ENCODE results near the gene MED13L.

MED13L gene

DNA sequence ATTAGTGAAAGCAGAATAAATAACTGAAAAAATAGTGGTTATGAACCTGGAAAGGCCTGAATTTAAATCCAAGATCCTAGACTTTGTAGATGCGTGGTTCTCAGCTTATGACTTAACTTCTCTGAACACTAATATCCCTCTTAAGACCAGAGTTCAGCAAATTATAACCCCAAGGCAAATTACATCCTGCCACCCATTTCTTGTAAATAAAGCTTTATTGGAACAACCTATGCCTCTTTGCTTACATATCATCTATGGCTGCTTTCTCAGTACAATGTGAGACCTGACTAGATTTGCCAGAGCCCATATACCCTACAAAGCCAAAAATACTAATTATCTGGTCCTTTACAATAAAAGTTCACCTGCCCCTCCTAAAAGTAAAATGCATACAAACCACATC is 199.1 kb downstream of the MED13L start:
- ChIA-PET POLR2A (no interaction called here), CTCF (no interaction called here)
- DNase-seq (ENCODE audit: extremely low spot score) = no peak
- TF ChIP-seq BHLHE40 (IDR thresholded peaks at IDR 0.05; ENCODE audit: borderline replicate concordance) (no peak), ELF4 (IDR thresholded peaks at IDR 0.05) (no peak), CTBP1 (IDR thresholded peaks at IDR 0.05; ENCODE audit: borderline replicate concordance) (no peak)

DNA sequence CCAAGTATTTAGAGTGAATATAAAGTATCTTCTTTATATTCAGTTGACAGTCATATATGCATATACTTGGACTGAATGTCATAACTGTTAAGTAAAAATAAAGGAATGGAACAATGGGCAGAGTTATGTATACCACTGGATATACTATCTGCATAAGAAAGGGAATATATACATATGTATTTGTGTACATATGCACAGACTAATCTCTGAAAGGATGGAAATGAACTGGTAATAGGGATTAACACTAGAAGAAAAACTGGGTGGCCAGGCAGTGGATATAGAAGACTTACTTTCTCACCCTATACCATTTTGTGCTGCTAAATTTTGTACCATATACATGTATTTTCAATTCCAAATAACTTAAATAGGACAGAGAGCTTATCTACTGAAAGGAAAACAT is 200.1 kb downstream of the MED13L start:
- ChIA-PET POLR2A (no interaction called here), CTCF (no interaction called here)
- TF ChIP-seq SUZ12 (IDR thresholded peaks at IDR 0.05) (no peak), HDGF (IDR thresholded peaks at IDR 0.05; ENCODE audit: borderline replicate concordance) (no peak)
- DNase-seq (ENCODE audit: extremely low spot score) = no peak

DNA sequence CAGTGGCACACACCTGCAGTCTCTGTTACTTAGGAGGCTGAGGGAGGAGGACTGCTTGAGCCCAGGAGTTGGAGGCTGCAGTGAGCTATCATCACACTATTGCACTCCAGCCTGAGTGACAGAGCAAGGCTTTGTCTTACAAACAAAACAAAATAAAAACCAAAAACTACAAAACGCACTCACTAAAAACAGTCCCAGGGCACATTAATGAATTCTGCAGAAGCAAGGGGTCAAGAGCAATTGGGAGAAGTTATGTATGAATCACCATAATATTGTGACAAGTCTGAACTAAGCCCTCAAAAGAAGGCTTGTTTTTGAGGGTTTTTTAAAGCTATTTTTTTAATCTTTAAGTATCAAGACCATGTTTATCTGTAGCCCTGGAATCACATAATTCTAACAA is 201.1 kb downstream of the MED13L start:
- POLR2A ChIA-PET = no interaction called here

DNA sequence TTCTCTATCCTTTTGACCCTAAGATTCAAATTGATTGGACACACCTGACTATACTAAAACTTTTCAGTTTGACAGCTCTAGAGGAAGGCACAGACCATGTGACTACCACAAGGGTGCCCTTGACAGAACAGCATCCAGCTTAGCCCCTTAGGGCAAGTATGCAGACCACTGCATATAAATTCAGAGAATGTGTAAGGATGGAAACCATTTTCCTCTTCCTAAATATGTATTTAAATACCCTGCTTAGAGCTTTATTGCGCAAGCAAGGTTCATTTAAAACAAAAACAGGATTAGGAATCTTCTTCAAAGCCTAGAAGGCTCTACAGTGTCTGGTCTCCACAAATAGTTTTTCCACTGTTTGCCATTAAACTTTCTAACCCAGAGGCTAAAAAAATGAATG is 202.8 kb downstream of the MED13L start:
- no peak for DNase-seq (ENCODE audit: extremely low spot score)
- no peak for TF ChIP-seq L3MBTL2 (conservative IDR thresholded peaks at IDR 0.05)
- TF ChIP-seq SUZ12 (IDR thresholded peaks at IDR 0.05) = no peak
- no peak for TF ChIP-seq ARNT (IDR thresholded peaks at IDR 0.05)
- TF ChIP-seq ZNF384 (IDR thresholded peaks at IDR 0.05) = no peak
- no peak for TF ChIP-seq HDGF (IDR thresholded peaks at IDR 0.05; ENCODE audit: borderline replicate concordance)
- TF ChIP-seq CTBP1 (IDR thresholded peaks at IDR 0.05; ENCODE audit: borderline replicate concordance) = no peak
- TF ChIP-seq SP1 (IDR thresholded peaks at IDR 0.05) = no peak
- TF ChIP-seq, protein P1, sequence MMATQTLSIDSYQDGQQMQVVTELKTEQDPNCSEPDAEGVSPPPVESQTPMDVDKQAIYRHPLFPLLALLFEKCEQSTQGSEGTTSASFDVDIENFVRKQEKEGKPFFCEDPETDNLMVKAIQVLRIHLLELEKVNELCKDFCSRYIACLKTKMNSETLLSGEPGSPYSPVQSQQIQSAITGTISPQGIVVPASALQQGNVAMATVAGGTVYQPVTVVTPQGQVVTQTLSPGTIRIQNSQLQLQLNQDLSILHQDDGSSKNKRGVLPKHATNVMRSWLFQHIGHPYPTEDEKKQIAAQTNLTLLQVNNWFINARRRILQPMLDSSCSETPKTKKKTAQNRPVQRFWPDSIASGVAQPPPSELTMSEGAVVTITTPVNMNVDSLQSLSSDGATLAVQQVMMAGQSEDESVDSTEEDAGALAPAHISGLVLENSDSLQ (IDR thresholded peaks at IDR 0.05) = no peak
- no peak for TF ChIP-seq TARDBP (IDR thresholded peaks at IDR 0.05)
- POLR2A ChIA-PET = no interaction called here
- CTCF ChIA-PET = no interaction called here

More for the DNA sequence above, 201.1 kb downstream of the MED13L start:
- no peak for DNase-seq (ENCODE audit: extremely low spot score)
- CTCF ChIA-PET = no interaction called here
- TF ChIP-seq FOXA1 (IDR thresholded peaks at IDR 0.05) (no peak), NFRKB (IDR thresholded peaks at IDR 0.05) (no peak), HDGF (IDR thresholded peaks at IDR 0.05; ENCODE audit: borderline replicate concordance) (no peak)
- TF ChIP-seq, protein P1 (IDR thresholded peaks at IDR 0.05) = peak; percentile 75

DNA sequence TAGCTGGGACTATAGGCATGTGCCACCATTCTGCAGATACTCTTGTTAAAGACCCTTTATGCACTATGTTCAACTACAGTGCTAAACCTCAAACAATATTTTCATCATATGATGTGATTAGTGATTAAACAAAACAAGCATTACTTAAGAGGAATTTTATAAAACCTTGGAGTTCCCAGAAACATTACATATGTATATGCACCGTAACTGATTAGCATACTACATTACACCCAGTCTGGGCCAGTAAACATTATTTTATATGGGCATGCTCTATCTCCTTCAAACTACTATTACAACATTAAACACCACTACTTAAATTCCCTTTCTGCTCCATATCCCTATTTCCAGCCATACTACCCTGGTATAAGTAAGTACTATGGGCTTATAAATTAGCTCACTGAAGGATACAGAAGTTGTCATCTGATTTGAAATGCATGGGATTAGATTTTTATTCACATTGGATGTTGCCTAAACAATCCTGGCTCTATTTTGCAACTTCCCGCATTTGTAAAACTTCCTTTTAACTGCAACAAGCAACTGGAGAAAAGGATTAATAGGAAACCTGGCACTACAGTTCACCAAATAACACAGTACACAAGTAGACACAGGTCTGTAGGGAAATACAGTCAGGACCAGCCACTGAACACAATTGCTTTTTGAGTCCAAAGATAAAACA is 205.8 kb downstream of the MED13L start:
- POLR2A ChIA-PET = no interaction called here

DNA sequence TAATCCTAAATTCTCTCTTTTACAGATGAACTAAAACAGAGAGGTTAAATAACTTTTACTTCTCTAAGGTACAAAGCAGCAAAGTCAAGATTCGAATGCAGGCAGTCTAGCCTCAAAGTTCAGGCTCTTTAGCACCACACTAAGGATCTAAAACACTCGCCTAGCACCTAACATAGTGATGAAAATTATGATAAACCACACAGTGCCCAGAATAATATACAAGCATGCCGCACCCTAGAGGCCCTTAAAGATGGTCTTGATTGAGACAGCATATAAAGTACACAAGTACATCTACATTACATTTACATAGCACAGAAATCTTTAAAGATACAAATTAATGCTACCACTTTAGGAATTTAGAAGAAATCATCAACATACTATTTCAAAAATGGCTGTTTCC is 207.0 kb downstream of the MED13L start:
- TF ChIP-seq ARNT (IDR thresholded peaks at IDR 0.05) = no peak
- TF ChIP-seq FOXK2 (IDR thresholded peaks at IDR 0.05) = no peak
- TF ChIP-seq L3MBTL2 (conservative IDR thresholded peaks at IDR 0.05) = no peak
- TF ChIP-seq SP1 (IDR thresholded peaks at IDR 0.05) = no peak
- TF ChIP-seq FOXM1 (IDR thresholded peaks at IDR 0.05; ENCODE audit: borderline replicate concordance) = no peak
- no peak for TF ChIP-seq ZNF384 (IDR thresholded peaks at IDR 0.05)
- no peak for TF ChIP-seq BHLHE40 (IDR thresholded peaks at IDR 0.05; ENCODE audit: borderline replicate concordance)
- no peak for TF ChIP-seq NFRKB (IDR thresholded peaks at IDR 0.05)
- TF ChIP-seq CTBP1 (IDR thresholded peaks at IDR 0.05; ENCODE audit: borderline replicate concordance) = no peak
- TF ChIP-seq, protein P1 (IDR thresholded peaks at IDR 0.05) = no peak
- no peak for TF ChIP-seq LEF1 (IDR thresholded peaks at IDR 0.05; ENCODE audit: borderline replicate concordance)
- no peak for TF ChIP-seq FOXA1 (IDR thresholded peaks at IDR 0.05)
- TF ChIP-seq SUZ12 (IDR thresholded peaks at IDR 0.05) = no peak
- TF ChIP-seq TARDBP (IDR thresholded peaks at IDR 0.05) = no peak
- TF ChIP-seq HDGF (IDR thresholded peaks at IDR 0.05; ENCODE audit: borderline replicate concordance) = no peak
- no peak for TF ChIP-seq ELF4 (IDR thresholded peaks at IDR 0.05)
- ChIA-PET CTCF (no interaction called here), POLR2A (no interaction called here)
- no peak for DNase-seq (ENCODE audit: extremely low spot score)

More for the DNA sequence above, 205.8 kb downstream of the MED13L start:
- CTCF ChIA-PET = no interaction called here
- no peak for DNase-seq (ENCODE audit: extremely low spot score)
- TF ChIP-seq ELF4 (IDR thresholded peaks at IDR 0.05) = no peak
- no peak for TF ChIP-seq FOXM1 (IDR thresholded peaks at IDR 0.05; ENCODE audit: borderline replicate concordance)
- no peak for TF ChIP-seq SUZ12 (IDR thresholded peaks at IDR 0.05)
- TF ChIP-seq TARDBP (IDR thresholded peaks at IDR 0.05) = no peak
- no peak for TF ChIP-seq FOXA1 (IDR thresholded peaks at IDR 0.05)
- TF ChIP-seq, protein P1 (IDR thresholded peaks at IDR 0.05) = no peak
- TF ChIP-seq LEF1 (IDR thresholded peaks at IDR 0.05; ENCODE audit: borderline replicate concordance) = no peak
- TF ChIP-seq BHLHE40 (IDR thresholded peaks at IDR 0.05; ENCODE audit: borderline replicate concordance) = no peak
- no peak for TF ChIP-seq FOXK2 (IDR thresholded peaks at IDR 0.05)
- no peak for TF ChIP-seq NFRKB (IDR thresholded peaks at IDR 0.05)
- no peak for TF ChIP-seq ARNT (IDR thresholded peaks at IDR 0.05)
- TF ChIP-seq L3MBTL2 (conservative IDR thresholded peaks at IDR 0.05) = no peak
- no peak for TF ChIP-seq CTBP1 (IDR thresholded peaks at IDR 0.05; ENCODE audit: borderline replicate concordance)
- TF ChIP-seq ZNF384 (IDR thresholded peaks at IDR 0.05) = no peak

Measured in HEK293T (cell line).